Fibroblast of upper back skin (primary cell): ENCODE measurements around the gene JPH4.
"Not testable (repeated sequence)": the region's sequence is repeated elsewhere in the genome, so short reads cannot be mapped to it uniquely, and the experiment has no call there.

Experiments used
- DNase-seq: peaks from one replicate; pipeline ENCODE4 v3.0.0-alpha.2; 2013

The JPH4 gene

DNA sequence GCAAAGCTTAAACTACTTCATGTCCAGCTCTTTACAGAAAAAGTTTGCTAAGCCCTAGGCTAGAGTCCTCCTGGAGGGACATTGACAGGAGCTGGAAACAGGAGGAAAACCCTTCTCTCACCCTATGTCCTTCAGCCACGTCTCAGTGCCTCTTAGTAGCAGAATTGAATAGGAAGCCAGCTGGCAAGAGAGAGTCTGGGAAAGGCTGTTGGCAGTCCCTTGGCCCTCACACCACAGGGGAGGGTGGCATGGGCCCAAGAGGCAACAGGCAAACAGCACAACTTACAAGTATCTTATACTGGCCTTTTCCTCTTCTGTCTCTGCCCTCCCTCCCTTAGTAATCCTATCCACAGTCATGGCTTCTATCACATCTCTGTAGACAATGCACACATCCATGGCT, 29.9 kb upstream of the JPH4 start:
- DNase-seq = no peak

DNA sequence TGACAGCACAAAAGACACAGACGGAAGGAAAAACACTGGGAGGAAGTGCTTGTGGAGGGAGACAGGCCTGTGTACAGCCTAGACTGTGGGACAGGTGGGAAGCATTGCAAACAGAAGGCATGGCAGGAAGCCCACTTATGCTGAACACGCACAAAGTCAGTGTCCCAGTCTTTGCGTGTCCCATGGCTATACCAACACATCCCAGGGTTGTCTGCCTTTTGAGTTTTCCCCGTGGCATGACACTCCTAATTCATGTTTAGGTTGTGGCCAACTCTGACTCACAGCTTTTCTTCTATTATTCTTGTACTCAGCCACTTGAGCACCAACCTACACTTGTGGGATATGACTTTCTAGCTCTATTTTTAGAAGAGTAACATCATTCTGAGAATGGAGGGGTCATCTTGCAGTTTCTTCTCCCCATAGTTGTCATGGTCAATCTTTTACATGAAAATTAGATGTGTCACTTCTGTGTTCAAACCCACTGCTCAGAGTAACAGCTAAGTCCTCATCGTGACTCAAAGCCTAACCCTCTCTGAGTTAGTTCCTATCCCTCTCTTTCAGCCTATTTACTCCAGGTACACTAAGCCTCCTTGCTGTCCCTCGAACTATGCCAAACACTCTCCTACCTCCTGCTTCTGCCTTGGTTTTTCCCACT, 27.5 kb upstream of the JPH4 start:
- no peak for DNase-seq

DNA sequence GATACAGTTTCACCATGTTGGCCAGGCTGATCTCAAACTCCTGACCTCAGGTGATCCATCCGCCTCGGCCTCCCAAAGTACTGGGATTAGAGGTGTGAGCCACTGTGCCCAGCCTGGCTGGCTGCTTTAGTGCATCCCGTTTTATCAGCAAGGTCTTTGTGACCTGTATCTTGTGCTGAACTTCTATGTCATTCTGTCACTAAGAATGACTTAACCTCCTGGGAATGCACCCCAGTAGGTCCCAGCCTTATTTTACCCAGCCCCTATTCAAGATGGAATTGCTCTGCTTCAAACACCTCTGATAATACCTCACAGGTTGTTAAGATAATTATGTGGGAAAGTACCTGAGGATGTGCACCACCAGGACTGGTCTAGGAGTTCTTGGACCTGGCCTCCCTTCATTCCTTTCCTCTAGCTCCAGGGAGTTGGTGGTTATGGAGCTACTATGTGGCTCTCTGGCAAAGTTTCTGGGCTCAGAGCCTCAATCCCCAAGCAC, 26.1 kb upstream of the JPH4 start:
- no peak for DNase-seq

DNA sequence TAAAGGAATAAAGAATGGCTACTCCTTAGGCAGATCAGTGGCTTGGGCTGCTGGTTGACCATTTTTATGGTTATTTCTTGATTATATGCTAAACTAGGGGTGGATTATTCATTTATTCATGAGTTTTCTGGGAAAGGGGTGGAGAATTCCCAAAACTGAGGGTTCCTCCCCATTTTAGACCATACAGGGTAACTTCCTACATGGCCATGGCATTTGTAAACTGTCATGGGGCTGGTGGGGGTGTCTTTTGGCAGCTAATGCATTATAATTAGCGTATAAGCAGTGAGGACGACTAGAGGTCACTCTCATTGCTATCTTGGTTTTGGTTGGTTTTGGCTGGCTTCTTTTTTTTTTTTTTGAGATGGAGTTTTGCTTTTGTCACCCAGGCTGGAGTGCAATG, 25.6 kb upstream of the JPH4 start:
- DNase-seq = no peak

DNA sequence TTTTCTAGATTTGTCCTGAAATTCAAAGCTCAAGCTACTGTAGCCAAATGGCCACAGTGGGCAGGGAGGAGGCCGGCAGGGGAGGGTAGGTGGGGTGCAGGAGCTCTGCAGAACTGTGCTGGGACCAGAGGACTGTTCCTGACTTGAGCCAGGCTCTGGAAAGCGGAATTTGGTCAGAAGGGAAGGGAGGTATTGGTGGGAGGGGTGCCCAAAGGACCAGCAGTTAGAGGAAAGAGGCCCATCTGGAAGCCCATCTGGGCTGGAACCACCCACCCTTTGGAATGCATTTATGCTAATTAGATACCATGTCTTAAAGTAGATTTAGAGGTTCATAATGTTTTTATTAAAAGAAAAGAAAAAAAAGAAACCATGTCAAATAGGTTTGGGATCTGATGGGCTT, 24.5 kb upstream of the JPH4 start:
- DNase-seq = no peak

DNA sequence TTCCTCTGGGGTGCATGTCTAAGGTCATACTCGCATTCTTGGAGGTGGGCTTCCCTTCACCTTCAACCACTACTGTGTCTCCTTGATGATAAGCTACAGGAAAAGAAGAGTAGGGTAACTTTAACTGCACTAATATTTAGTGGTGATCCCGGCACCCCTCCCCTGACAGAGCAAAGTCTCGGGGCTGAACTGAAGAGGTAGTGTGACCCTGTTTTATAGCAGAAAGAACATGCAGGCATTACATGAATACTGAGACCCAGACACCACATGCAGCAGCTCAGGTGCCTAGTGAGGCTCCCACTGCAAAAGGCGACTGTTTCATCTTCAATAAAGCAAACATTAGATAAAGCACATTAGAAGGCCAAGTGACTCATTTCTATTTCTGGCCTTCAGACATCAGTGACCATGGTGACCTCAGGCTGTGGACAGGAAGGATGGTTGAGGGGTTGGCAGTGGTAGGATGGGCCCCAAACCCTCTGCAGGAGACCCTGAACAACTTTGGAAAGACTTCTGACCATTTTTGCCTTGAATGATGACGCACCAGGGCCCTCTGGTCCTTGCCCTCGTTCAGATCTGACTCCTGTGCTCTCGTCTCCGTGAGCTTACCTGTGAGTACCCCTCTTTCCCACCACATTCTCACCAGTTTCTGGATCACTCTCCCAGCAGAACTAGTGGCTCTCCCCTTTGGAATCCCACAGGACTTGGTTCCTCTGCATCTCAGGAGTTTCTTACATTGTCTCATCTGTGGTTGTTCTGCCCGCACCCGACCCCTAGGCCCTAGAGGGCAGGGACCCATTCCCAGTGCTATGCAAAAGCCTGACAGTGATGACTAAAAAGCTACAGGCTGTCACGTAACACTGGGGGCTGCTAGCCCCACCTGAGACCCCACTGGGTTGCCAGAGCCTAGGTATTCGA, 23.8 kb upstream of the JPH4 start:
- DNase-seq = no peak

DNA sequence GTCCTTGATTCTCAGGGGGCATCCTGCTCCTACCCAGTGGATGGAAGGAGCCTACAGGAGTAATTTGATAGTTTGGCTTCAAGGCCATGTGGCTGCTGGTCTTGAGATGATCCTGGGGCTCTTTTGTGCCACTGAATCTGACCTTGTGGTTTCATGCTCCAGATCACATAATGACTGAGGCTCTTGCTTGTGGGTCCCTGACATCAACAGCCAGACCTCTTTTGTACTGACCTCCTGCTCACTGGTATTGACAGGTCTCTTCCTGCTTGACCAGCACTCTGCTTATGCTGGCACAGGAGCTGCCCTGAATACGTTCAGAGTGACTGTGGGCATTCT, 23.2 kb upstream of the JPH4 start:
- no peak for DNase-seq

DNA sequence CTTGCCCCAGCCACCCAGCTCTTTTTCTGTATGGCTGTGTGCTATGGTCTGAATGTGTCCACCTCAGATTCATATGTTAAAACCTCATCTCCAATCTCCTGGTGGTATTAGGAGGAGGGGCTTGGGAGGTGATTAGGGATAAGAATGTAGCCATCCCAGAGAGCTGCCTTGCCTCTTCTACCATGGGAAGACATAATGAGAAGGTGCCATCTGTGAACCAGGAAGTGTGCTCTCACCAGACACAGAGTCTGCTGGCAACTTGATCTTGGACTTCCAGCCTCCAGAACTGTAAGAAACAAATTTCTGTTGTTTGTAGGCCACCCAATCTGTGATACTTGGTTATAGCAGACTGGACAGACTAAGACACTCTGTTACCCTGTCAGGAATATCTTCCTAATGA, 22.8 kb upstream of the JPH4 start:
- DNase-seq = no peak

DNA sequence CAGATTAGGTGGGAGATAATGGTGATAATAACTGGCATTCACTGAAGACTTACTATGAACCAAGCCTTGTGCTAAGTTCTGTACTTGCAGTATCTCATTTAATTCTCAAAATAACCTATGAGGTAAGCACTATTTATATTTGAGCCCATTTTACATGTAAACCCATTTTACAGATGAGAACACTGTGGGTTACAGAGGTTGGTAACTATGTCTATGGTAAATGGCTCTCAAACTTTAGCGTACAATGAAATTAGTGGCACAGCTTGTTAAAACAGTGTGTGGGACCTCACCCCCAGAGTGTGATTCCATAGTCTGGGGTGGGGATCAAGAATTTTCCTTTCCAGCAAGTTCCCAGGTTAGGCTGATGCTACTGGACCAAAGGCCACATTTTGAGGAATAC, 22.2 kb upstream of the JPH4 start:
- no peak for DNase-seq

DNA sequence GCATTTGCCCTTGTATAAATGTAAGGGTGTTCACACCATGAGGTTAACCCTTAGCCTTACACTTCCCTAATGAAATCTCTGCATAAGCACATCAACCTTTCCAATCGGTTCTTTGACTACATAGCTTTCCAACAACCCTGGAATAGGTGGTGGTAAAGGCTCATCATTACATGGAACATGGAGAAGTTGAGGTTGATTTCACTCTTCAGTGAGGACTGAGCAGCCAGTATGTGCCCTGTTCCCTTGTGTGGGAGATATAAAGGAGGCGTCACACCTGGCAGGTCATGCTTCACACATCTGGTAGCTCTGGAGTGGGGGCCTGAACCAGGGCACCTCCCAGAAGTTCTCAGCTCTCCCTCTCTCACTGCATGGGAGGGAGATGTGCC, 21.7 kb upstream of the JPH4 start:
- no peak for DNase-seq

DNA sequence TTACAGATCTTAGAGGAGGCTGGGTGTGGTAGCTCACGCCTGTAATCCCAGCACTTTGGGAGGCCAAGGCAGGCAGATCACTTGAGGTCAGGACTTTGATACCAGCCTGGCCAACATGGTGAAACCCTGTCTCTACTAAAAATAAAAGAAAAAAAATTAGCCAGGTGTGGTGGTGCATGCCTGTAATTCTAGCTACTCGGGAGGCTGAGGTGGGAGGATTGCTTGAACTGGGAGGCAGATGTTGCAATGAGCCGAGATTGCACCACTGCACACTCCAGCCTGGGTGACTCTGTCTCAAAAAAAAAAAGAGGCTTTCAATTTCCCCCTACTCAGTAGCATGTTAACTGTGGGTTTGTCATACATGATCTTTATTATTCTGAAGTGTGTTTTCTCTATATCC, 15.6 kb upstream of the JPH4 start:
- not testable (repeated sequence) for DNase-seq

DNA sequence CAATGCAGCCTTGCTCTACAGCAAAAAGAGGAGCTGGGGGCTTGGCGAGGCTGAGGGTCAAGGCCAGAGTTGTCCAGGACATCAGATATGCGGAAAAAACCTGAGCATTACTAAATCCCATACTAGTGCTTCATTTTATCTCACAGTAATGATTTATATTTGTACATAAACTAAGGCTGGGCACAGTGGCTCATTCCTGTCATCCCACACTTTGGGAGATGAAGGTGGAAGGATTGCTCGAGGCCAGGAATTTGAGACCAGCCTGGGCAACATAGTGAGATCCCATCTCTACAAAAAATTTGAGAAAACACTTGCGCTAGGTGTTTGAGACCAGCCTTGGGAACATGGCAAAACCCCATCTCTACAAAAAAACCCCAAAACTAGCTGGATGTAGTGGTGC, 11.6 kb upstream of the JPH4 start:
- DNase-seq = no peak

DNA sequence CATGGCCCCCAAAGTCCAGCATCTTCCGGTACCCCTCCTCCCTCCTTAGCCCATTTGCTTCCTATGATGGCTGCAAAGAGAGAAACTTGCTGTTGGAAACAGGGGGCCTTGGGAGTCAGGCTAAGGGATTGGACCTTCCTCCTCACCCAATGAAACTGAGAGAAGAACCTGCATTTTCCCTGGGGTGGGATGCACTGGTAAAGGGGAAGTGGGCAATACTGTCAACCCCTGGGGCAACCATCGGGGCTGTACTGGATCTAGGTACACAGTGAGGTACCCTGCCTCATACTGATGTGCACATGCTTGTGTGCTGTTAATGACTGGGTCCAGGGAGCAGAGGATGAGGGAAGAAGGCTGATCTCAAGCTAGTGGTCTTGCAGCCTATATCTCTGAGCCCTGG, 11.0 kb upstream of the JPH4 start:
- DNase-seq = no peak

DNA sequence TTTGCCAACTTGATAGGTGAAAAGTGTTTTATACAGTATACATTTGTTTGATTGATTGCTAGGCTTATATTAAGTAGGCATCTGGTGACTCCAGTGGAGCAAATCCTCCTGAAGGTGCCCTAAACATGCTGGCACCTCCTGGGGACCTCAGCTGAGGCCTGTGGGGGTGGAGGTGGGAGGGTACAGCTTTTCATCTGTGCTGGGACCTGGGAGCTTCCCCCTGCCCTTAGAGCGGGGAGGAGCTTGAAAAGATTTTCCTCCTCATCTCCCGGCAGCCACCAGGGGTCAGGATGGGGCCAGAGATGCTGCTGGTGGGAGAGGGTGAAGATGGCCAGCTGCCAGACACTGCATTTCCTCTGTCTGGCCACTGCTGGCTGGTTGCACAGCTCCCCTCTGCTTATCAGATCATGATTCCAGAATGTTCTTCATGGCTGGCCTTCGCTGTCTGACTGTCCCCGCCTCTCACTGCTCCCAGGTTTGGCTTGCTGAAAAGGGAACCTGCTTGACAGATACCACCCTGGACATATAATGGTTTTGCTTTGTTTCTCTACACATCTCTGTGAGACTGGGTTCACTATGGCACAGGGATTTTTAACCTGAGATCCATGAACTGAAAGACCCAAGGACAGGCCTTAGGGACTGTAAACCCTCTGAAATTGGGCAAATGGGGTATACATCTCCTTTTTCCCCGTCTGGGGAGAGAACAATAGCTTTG, 10.5 kb upstream of the JPH4 start:
- peak; percentile 89 for DNase-seq

DNA sequence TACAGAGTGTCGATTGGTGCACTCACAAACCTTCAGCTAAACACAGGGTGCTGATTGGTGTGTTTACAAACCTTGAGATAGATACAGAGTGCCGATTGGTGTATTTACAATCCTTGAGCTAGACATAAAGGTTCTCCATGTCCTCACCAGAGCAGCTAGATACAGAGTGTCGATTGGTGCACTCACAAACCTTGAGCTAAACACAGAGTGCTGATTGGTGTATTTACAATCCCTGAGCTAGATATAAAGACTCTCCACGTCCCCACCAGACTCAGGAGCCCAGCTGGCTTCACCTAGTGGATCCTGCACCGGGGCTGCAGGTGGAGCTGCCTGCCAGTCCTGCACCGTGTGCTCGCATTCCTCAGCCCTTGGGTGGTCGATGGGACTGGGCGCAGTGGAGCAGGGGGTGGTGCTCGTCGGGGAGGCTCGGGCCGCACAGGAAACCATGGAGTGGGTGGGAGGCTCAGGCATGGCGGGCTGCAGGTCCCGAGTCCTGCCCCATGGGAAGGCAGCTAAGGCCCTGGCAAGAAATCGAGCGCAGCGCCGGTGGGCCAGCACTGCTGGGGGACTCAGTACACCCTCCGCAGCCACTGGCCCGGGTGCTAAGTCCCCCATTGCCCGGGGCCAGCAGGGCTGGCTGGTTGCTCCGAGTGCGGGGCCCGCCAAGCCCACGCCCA, 6.1 kb upstream of the JPH4 start:
- DNase-seq = not testable (repeated sequence)

DNA sequence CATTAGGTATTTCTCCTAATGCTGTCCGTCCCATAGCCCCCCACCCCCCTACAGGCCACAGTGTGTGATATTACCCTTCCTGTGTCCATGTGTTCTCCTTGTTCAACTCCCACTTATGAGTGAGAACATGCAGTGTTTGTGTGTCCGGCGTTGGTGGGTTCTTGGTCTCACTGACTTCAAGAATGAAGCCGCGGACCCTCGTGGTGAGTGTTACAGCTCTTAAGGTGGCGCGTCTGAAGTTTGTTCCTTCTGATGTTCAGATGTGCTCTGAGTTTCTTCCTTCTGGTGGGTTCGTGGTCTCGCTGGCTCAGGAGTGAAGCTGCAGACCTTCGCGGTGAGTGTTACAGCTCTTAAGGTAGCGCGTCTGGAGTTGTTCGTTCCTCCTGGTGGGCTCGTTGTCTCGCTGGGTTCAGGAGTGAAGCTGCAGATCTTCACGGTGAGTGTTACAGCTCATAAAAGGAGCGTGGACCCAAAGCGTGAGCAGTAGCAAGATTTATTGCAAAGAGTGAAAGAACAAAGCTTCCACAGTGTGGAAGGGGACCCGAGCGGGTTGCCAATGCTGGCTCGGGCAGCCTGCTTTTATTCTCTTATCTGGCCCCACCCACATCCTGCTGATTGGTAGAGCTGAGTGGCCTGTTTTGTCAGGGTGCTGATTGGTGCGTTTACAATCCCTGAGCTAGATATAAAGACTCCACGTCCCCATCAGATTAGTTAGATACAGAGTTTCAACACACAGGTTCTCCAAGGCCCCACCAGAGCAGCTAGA, 5.4 kb upstream of the JPH4 start:
- not testable (repeated sequence) for DNase-seq

DNA sequence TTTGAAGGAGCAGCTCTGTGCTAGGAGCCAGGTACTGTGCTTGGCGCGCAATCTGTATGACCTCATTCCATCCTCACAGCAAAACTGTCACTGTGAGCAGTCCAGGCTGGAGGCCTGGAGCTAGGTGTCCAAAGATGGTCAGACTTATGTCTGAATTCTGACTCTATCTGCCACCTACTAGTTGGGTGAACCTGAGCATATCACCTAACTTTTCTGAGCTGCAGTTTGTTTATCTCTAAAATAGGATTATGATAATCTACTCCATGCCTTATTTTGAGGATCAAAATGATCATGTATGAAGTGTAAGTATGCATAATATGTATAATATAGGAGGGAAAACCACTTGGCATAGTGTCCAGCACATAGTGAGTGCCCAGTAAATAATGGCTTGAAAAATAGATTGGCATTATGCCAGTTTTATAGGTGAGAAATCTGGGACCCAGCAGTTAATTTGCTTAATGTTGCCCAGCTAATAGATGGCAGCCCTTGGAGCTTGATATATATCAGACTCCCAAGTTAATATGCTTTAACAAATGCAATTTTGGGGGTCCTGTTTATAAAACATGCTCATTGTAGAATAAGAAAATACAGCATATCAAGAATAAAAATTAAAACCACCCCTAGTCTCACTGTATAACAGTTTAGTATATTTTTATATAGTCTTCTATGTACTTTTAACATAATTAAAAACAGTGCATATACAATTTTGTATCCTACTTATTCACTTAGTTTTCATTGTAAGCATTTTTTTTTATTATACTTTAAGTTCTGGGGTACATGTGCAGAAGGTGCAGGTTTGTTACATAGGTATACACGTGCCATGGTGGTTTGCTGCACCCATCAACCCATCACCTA, 4.5 kb upstream of the JPH4 start:
- DNase-seq = no peak

DNA sequence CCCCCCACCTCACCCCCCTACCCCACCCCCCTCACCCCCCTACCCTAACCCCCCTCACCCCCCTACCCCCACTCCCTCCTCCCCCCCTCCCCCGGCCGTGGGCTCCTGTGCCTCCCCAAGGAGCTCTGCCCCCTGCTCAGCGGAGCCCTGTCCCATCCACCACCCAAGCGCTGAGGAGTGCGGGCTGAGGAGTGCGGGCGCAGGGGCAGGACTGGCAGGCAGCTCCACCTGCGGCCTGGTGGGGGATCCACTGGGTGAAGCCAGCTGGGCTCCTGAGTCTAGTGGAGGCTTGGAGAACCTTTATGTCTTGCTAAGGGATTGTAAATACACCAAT, 2.3 kb upstream of the JPH4 start:
- DNase-seq = no peak

DNA sequence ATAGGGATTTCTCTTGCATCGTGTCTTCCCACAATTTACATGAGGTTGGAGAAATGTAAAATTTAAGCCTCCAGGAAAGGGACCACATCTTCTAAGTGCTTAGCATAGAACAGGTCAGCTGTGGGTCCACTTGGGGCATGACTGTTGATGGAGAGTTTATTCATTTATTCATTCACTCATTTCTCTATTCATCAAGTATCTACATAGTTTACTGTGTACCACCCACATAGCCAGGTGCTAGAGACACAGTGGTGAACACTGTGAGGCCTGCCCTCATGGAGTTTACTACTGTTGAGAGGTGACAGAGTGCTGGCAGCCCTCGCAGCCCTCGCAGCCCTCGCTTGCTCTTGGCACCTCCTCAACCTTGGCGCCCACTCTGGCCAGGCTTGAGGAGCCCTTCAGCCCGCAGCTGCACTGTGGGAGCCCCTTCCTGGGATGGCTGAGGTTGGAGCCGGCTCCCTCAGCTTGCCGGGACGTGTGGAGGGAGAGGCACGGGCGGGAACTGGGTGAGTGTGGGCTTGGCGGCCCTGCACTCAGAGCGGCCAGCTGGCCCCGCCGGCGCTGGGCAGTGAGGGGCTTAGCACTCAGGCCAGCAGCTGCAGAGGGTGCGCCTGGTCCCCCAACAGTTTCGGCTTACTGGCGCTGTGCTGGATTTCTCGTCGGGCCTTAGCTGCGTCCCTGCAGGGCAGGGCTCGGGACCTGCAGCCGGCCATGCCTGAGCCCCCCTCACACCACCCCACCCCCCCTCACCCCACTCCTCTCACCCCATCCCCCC, 1.7 kb upstream of the JPH4 start:
- no peak for DNase-seq

DNA sequence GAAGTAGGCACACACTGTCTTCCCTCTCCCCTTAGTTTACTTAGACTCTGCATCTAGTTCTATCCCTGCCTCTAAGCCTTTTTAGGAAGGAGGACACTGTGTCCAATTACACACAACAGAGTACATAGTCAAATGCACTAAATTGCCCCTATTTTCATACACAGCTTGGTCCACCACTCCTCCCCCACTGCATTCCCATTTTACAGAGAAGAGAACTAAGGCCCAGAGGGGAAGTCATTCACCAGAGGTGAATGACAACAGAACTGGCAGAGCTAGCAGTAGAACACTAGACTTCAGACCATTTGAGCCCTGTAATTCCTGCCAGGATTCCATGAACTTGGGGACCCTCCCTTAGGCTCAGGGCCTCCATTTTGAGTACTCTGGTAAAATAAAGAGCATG, 1.1 kb upstream of the JPH4 start:
- no peak for DNase-seq

DNA sequence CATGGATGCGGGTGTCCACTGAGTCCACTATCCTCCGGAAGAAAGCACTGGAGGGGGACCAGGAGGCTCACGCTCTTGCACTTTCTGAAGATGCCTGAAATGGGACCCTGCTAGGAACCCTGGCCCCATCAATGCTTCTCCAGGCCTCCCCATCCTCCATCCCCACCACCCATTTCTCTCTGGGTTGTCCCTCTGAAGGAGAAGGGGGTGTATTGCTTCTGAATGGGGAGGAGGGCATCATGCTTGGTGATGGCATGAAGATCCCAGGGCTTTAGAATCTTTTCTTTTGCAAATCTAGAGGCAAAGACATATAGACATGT, 681 bp upstream of the JPH4 start:
- DNase-seq = no peak
